ENCODE measurements around the gene CRYZL1.
"Not testable (repeated sequence)": the region's sequence is repeated elsewhere in the genome, so short reads cannot be mapped to it uniquely, and the experiment has no call there.

The CRYZL1 gene

DNA sequence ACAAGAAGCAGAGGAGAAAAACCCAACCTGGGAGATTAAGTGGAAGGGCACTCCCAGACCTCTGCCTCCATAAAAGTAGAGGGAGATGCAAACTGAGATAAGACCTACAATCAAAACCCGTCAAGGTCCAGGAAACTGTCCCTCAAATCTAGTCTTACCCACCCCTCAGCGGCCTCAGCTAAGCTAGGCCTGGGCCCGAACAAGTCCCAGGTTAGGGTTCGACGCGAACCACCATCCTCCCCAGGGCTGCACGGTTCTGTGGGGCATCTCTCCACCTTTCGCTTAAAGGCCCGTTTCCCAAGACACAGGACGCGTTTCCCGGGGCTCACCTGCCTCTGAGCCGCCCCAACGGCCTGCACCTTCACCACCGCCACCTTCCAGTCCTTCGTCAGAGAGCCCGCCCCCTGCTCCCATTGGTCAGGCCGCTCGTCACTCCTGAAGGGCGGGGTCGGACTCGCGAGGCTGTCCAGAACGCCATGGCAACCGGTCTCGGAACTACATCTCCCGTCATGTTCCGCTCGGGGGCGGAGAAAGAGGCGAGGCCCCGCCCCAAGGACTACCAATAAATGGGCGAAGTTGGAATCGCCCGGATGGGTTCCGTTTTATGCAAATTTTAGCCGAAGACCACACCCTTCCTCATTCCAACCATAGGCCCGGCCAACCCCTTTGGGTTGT is at the start of gene CRYZL1:
TSS of gene CRYZL1 (minus strand) at position 390 of the 675 bp plus-strand sequence. CDS start 10,190 bp downstream, outside the sequence.
- DNase-seq, result peak; percentile 100

DNA sequence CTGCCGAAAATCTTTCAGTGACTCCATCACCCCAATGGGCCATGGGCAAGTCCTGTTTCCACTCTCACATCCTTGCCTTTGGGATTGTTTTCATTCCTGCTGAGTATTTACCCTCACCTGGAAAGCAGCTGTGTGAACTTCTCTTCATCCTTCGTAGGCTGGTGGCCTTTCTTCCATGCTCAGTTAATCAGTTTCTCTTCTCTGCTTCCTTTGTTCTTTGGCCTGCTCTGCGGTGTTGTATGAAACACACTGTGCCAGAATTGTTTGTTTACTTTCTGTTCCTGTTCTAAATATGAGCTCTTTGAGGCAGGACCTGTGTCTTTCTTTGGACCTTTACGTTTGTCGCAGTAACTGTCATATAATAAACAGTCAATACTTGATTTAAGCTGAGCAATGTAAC is 49.3 kb upstream of the CRYZL1 start:
- DNase-seq, result no peak

DNA sequence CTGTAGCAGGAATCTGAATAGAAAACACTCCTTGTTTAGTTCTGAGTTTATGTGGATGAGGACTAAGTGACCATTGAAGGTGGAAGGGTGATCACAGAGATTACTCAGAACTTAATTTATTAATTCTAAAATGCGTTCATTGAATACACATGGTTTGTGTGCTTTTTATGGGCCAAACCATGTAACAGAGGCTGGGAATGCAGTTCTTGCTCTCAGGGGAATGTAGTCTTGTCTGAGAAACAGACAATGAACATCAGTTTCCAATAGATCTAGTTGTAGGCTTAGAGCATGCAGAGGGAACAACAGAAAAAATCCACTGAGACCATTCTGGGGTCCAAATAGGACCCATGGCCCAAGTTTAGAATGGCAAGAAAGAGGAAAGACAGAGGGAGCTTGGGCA is 46.8 kb upstream of the CRYZL1 start:
- no peak for DNase-seq

DNA sequence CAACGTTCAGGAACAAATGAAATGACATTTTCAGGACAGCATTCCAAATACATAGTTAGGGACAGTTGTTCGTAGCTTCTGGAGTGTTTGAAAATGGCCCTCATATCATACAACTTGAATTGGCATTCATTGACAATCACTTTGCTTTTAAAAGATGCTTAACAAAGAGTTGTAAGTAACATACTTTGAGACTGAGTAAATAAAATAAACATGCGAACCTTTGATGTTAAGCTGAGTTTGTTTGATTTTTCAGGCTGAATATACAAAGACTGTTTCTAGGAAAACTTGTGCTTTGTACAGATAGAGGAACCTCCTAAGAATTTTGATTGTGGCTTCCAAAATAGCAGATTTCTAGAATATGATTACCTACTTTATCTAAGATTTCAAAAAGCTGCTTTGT is 46.1 kb upstream of the CRYZL1 start:
- no peak for DNase-seq

DNA sequence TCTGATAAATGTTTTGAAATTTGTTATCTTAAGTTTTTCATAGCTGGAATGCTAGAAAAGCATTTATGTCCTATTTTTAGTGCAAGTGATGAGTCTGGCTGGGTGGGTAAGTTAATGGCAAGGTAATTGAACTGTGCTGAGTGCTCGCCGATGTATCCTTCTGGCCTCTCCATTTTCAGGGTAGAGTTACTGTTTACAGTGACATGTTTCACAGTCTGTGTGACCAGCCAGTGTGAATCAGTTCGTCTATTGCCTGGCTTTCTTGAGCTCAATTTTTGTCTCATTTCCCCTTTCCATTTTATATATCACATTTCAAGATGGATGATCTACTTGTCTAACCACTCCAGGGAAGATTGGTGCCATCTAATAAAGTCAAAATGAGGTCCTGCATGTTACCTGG is 44.8 kb upstream of the CRYZL1 start:
- no peak for DNase-seq

DNA sequence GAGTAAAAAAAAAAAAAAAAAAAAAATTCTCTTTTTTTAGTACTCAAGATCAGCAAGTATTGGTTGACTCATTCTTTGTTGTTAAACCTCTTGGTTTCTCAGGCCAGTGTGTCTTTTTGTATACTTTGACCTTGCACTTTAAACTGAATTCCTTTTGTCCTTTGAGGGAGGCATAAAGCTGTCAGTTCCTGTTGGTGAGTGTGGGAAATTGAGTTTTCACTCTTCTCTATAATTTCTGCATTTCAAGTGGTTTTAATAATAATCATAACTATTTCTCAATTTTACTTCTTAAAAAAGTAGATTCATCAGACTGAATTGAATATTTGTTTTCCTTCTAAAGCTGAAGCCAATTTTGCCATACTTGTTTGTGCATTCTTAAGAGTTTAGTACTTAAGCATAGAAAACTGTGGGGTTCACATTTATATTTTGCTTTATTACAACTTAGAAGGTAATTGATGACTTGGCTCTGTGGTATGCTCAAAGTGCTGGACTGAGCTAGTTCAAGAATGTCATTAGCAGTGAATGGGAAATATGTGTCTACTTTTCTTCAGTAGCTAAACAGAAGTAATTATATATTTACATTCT is 44.2 kb upstream of the CRYZL1 start:
- no peak for DNase-seq

DNA sequence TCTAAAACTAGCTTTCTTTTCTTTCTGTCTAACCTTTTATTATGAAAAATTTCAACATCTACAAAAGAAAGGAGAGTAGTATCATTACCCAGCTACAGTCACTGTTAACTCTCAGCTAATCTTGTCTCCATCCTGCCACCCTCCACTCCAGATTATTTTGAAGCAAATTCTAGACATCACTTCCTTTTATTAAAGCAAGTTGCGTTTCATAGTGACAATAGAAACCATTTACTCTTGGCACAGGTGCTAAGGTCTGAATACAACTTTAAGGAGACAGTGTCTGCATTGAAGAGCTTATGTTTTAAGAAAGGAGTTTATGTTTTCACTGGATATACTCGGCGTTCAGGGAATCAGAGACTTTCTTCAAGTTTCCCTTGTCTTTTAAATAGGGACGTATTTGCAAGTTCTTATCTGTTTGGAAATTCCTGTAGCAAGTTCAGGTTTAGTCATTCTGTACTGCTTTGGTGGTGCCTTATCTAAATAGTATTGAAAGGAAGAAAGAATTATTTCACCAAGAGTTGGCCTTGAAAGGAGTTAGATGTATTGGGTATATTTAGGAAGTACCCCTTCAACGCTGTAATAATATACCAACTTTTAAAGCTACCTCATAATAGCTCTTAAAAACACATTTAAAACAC is 43.5 kb upstream of the CRYZL1 start:
- no peak for DNase-seq

DNA sequence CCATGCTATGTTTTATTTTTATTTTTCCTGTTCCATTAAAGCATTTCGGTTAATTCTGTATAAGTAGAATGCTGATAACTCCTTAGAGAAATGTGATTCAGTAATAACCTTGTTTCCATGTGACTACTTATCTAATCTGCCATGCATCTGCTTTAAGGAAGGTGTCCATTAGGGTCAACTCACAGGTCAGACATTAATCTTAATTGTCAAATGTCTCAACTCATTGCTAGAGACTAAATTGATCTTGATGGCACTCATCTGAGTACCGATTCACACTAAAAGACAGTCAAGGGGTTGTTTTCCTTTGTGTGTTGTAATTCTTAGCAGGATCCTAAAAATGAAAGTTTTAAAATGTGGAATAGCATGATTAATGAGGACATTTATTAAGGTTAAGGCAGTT is 42.5 kb upstream of the CRYZL1 start:
- no peak for DNase-seq

DNA sequence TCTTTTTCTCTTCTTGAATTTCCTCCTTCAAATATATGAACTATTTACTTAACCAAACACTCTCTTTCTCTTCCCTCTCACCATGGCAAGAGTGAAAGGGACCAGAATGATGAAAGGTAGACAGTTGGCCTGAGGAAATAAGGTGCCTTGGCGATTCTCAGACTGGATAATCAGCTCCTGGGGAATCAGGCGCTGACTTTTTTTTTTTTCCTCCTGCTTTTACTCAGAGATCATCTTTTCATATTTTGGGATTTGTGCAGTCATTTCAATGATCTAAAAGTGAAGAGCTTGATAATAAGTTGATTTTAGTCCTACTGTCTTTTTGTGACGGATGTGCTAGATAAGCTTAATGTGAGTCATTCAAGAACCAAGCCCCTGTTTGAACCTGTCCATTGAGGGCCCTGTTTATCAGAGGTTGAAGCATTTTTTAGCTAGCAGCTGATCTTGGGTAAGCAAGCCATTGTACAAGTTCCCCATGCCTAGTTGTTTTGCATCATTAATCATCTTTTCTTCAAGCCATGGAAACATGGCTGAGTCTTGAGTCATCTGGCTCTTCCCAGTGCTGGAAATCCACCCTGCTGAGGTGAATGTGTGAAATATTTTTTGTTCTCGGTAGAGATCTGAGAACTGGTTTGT is 41.6 kb upstream of the CRYZL1 start:
- no peak for DNase-seq

DNA sequence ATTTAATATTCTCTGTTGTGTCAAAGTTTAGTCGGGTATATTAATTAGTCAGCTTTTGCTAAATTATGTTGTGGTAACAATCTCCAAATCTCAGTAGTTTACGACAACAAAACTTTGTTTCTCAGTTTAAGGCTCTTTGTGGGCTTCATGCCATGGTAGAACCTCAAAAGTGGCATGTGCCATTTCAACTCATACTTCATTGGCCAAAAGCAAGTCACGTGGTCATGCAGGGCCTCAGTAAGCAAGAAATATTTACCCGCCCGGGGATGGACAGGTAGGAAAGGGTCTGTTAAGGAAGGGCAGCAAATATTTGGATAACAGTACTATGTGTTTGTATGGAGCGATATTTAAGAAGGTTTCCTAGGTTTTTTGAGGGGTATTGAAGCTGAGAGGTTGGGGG is 39.3 kb upstream of the CRYZL1 start:
- no peak for DNase-seq

DNA sequence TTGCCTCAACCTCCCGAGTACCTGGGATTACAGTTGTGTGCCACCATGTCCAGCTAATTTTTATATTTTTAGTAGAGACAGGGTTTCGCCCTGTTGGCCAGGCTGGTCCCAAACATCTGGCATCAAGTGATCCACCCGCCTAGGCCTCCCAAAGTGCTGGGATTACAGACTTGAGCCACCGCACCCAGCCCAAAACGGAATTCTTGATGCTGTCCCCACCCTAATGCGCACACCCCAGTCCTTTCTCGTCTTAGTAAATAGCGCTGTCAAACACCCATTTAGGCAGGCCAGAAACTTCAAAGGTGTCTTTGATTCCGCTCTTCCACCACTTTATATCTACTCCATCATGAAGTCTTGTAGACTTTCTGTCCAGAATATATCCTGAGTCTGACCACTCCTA is 35.9 kb upstream of the CRYZL1 start:
- DNase-seq, result no peak

DNA sequence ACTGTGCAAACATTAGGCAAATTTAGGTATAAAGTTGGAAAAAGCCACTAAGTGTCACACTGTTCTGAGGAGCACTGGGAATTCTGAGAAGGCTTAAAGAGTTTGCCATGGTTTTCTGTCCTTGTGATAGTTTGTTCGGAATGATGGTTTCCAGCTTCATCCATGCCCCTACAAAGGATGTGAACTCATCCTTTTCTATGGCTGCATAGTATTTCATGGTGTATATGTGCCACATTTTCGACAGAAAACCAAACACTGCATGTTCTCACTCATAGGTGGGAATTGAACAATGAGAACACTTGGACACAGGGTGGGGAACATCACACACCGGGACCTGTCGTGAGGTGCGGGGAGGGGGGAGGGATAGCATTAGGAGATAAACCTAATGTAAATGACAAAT is 35.1 kb upstream of the CRYZL1 start:
- not testable (repeated sequence) for DNase-seq

DNA sequence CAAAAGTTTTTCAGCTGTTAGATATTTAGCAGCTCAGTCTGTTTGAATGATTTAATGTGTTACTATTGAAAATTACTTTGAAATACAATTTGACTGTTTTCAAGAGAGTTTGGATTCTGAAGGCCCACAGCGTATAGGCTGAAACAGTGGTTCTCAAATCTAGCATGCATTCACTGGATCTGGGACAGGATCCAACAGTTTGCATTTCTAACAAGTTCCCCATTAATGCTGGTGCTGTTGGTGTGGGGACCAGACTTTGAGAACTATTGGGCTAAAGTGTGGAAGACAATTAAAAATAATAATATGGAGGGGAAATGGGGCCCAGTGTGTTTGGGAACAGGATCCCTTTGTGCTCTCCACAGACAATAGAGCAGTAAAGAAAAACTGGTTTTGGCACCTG is 32.7 kb upstream of the CRYZL1 start:
- no peak for DNase-seq

DNA sequence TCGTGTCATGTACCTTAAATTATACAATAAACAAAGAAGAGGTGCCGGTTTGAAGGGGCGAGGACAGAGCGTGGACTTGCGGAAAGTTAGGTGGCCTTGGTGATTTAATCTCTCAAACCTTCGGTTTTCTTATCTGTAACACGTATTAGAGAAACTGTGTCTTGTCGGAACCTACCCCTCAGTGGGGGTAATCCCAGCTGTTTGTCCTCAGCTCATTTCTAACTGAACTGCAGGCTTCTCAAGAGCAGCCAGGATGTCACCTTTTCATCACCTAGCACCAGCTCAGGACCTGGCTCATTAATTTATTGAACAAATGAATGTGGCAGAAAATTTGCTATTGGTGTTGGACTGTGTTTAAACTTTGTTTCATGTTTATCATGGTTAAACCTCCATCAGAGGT is 31.9 kb upstream of the CRYZL1 start:
- no peak for DNase-seq

DNA sequence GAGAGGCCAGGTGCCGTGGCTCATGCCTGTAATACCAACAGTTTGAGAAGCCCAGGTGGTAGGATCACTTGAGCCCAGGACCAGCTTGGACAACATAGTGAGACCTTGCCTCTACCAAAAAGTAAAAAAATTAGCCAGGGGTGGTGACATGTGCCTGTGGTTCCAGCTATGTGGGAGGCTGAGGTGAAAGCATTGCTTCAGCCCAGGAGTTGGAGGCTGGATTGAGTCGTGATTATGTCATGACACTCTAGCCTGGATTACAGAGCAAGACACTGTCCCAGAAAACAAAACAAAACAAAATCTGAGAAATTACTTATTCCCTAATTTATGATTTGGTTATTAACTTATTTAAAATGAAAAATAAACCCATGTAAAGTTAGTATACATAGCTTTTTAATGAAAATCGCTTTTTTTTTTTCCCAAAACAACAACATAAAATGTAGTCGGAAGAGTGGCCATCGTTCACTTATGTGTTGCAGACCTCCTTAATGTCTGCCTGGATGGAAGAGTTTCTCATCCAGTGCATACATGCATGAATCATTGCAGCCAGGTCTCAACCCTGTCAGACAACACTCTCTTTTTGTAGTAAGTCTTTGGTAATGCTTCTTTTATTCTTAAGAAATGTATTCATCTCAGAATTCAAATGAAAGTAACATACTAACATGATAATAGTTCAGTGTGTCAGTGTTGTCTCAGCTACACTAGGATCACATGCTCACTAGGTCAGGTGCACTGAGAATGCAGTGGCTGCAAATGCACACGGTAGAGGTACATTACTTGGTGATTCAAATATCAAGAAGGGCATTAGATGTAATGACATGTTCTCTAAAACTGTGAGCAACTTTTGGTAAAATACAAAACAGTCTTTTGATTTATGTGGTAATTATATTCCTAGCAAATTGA is 28.8 kb upstream of the CRYZL1 start:
- DNase-seq, result no peak

DNA sequence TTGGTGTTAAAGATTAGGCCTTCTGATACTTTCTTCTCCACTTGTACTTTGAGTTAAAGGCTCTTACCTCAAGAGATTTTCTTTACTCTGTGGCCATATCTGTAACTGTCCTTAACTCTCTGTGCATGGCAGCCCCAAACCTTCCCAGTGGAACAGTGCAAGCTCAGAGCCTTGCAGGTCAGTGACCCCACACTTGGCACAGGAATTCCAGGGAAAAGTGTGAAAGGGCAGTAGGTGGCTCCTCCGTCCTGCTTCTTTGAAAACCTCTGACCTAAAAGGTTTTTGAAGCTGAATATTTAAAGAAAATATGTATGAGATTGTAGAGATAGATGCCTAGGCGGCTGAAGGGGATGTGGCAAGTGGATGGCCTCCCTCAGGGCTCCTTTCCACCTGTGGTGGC is 27.1 kb upstream of the CRYZL1 start:
- no peak for DNase-seq

DNA sequence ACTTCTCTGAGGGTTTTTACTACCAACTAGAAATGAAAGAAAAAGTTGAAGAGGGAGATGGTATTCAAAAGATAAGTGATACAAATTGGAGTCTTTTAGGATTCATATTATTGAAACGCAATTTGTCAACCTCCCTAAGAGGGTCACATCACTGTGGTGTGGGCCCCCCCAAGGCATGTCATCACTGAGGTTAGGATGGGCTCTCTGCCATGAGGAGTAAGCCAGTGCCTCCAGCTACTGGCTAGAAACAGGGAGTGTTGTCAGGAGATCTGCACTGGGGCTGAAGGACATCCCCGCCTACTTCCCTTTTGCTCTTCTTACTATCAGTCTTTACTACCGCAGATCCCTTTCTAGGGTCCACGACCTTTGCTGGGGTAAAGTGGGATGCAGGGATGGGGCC is 26.6 kb upstream of the CRYZL1 start:
- DNase-seq, result no peak

DNA sequence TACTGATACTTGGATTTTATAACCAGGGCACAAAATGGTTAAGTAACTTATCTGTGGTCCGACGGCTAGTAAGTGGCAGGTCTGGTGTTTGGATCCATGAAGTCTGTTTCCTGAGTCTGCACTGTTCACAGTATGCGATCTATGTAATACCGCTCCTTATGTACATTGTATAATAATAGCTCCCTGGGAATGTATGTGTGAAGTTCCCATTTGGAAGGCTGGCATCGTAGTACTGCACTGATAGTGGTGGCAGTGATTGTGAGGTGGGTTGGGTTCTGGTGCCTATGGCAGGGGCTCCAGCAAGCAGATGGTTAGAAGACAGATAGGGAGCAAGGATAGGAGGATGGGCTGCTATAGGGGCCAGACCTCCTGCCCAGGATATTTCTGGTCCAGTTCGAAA is 26.1 kb upstream of the CRYZL1 start:
- no peak for DNase-seq

DNA sequence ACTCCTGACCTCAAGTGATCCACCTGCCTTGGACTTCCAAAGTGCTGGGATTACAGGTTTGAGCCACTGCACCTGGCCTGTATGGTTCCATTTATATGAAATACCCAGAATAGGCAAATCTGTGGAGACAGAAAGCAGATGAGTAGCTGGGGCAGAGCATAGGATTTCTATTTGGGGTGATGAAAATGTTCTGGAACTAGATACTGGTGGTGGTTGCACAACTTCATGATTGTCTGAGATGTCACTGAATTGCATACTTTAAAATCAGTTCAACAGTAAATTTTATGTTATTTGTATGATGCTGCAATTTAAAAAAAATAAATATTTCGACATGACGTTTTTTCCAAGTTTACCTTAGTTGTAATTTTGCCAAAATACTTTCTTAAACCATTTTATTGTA is 24.6 kb upstream of the CRYZL1 start:
- DNase-seq, result no peak

DNA sequence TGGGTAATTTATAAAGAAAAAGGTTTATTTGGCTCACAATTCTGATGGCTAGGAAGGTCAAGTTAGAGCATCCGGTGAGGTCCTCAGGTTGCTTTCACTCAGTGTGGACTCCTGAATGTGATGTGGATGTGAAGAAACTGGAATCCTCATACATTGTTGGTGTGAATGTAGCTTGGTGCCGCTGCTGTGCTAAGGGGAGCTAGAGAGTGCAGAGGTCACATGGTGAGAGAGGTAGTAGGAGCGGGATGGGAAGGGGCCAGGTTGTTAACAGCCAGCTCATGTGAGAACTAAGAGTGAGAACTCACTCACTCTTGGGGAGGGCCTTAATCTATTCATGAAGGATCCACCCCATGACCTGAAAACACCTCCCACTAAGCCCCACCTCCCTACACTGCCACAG is 22.6 kb upstream of the CRYZL1 start:
- no peak for DNase-seq

DNA sequence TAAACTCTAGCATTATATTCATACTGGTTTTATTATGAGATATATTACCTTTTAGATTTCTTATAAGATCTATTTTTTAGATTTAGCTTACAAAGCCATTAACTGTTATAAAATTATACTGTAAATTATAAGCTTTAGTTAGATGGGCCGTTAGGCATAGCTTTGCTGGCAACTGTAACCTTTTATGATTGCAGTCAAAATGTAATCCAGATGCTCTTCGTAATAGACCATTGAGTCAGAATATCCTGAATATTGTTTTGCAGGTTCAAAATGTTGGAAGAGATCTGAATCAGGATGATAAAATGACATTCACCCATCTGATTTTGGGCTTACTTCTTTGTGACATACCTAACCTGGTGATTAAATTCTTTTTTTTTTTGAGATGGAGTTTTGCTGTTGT is 21.7 kb upstream of the CRYZL1 start:
- no peak for DNase-seq

DNA sequence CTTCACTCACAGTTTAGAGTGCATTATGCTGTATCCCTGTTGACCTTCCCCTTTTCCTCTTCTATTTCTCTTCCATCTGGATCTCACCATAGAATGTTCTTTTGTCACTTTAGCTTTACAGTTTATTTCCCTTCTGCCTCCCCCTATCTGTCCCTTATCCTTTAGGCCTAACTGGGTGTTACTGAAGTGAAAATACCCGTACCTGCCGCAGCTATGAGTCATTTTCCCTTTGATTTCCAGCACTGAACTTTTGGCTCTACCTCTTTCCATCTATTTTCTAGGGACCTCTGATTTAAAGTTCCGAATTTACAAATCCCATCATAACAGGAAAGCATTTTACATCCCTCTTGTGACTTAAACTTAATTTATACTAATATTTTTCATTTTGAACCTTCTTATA is 20.5 kb upstream of the CRYZL1 start:
- DNase-seq, result no peak

DNA sequence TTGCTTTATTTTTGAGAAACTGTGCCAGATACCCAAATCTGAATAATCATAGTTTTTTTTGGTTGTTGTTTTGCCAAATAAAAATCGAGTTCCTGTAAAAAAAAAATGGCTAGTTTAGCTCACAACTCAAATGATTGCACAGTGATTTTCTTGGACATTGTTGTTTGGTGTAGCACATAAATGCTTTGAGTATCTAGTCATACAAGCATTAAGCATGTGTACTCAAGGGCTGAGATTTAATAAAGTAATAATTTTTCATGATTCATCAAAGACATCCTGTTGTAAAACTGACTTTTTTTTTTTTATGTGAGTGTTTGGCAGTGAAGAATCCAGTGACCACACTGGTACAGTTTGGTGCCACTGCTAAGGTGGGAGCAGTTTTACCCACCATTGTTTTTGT is 19.6 kb upstream of the CRYZL1 start:
- DNase-seq, result no peak
